CD4-positive, alpha-beta T cell treated with Interferon gamma for 1 hour (primary cell): ENCODE measurements around the gene ARL15.

Experiments used
- DNase-seq: peaks from one replicate; pipeline ENCODE4 v3.0.0-alpha.2; 2020

Gene ARL15

GRCh38 chr5:54313311-54314270 lies 3.2 kb upstream of the ARL15 start:
- DNase-seq: peak; percentile 16

GRCh38 chr5:54312499-54312898 lies 2.1 kb upstream of the ARL15 start:
- no peak for DNase-seq

- no peak for DNase-seq
These were observed 854 bp upstream of the ARL15 start for GRCh38 chr5:54311176-54311677.

- peak; percentile 8 for DNase-seq
These were observed 511 bp downstream of the ARL15 start for GRCh38 chr5:54309691-54310432.

GRCh38 chr5:54309276-54309675 lies 1.1 kb downstream of the ARL15 start:
- no peak for DNase-seq

GRCh38 chr5:54307583-54307982 lies 2.8 kb downstream of the ARL15 start:
- DNase-seq: no peak

GRCh38 chr5:54306893-54307292 lies 3.5 kb downstream of the ARL15 start:
- no peak for DNase-seq

GRCh38 chr5:54305737-54306136 lies 4.6 kb downstream of the ARL15 start:
- DNase-seq: no peak

GRCh38 chr5:54304040-54304439 lies 6.3 kb downstream of the ARL15 start:
- peak; percentile 7 for DNase-seq

GRCh38 chr5:54302267-54302687 lies 8.1 kb downstream of the ARL15 start:
- DNase-seq: peak; percentile 7

- no peak for DNase-seq
These were observed 8.5 kb downstream of the ARL15 start for GRCh38 chr5:54301849-54302248.

GRCh38 chr5:54301220-54301619 lies 9.2 kb downstream of the ARL15 start:
- no peak for DNase-seq

- no peak for DNase-seq
These were observed 11.4 kb downstream of the ARL15 start for GRCh38 chr5:54298947-54299346.

- no peak for DNase-seq
These were observed 14.0 kb downstream of the ARL15 start for GRCh38 chr5:54296386-54296785.

GRCh38 chr5:54295651-54296276 lies 14.6 kb downstream of the ARL15 start:
- no peak for DNase-seq

GRCh38 chr5:54294097-54294667 lies 16.2 kb downstream of the ARL15 start:
- no peak for DNase-seq

GRCh38 chr5:54292866-54293265 lies 17.5 kb downstream of the ARL15 start:
- no peak for DNase-seq

GRCh38 chr5:54291498-54291897 lies 18.9 kb downstream of the ARL15 start:
- no peak for DNase-seq

GRCh38 chr5:54289769-54290168 lies 20.6 kb downstream of the ARL15 start:
- no peak for DNase-seq

GRCh38 chr5:54288568-54289217 lies 21.7 kb downstream of the ARL15 start:
- no peak for DNase-seq

GRCh38 chr5:54285686-54286085 lies 24.7 kb downstream of the ARL15 start:
- DNase-seq: no peak

GRCh38 chr5:54284586-54284985 lies 25.8 kb downstream of the ARL15 start:
- DNase-seq: no peak
